ENCODE measurements around the gene CDKN2B-AS1.
"Not testable (repeated sequence)": the region's sequence is repeated elsewhere in the genome, so short reads cannot be mapped to it uniquely, and the experiment has no call there.

The CDKN2B-AS1 gene

GRCh38 chr9:21994556-21995005 lies at the start of gene CDKN2B-AS1:
Gene CDKN2B-AS1 (plus strand): TSS chr9:21994791.
- peak; percentile 88 for DNase-seq (ENCODE audit: low read depth)
- no peak for TF ChIP-seq CTCF (IDR thresholded peaks at IDR 0.05; ENCODE audit: insufficient read depth, low read depth, low read length, missing control alignments)
- H3K4me3 ChIP-seq (ENCODE audit: low read depth, low read length), result peak within 1 kb of the TSS; percentile 76

GRCh38 chr9:21945606-21946005 lies 49.0 kb upstream of the CDKN2B-AS1 start:
- no peak overlapping the region for H3K4me3 ChIP-seq (ENCODE audit: low read depth, low read length)
- no peak for DNase-seq (ENCODE audit: low read depth)
- TF ChIP-seq CTCF (IDR thresholded peaks at IDR 0.05; ENCODE audit: insufficient read depth, low read depth, low read length, missing control alignments), result no peak

GRCh38 chr9:21958833-21959232 lies 35.8 kb upstream of the CDKN2B-AS1 start:
- H3K4me3 ChIP-seq (ENCODE audit: low read depth, low read length), result no peak overlapping the region
- no peak for TF ChIP-seq CTCF (IDR thresholded peaks at IDR 0.05; ENCODE audit: insufficient read depth, low read depth, low read length, missing control alignments)
- DNase-seq (ENCODE audit: low read depth), result no peak

GRCh38 chr9:21959268-21959667 lies 35.3 kb upstream of the CDKN2B-AS1 start:
- H3K4me3 ChIP-seq (ENCODE audit: low read depth, low read length); DNase-seq (ENCODE audit: low read depth): not testable (repeated sequence)

- H3K4me3 ChIP-seq (ENCODE audit: low read depth, low read length), result no peak overlapping the region
- no peak for DNase-seq (ENCODE audit: low read depth)
- no peak for TF ChIP-seq CTCF (IDR thresholded peaks at IDR 0.05; ENCODE audit: insufficient read depth, low read depth, low read length, missing control alignments)
Measured at GRCh38 chr9:21961569-21961968, 33.0 kb upstream of the CDKN2B-AS1 start.

GRCh38 chr9:21964925-21965385 lies 29.6 kb upstream of the CDKN2B-AS1 start:
- TF ChIP-seq CTCF (IDR thresholded peaks at IDR 0.05; ENCODE audit: insufficient read depth, low read depth, low read length, missing control alignments), result no peak
- peak overlapping the region; percentile 42 for H3K4me3 ChIP-seq (ENCODE audit: low read depth, low read length)
- peak; percentile 59 for DNase-seq (ENCODE audit: low read depth)

GRCh38 chr9:21965401-21965951 lies 29.1 kb upstream of the CDKN2B-AS1 start:
- DNase-seq (ENCODE audit: low read depth), result peak; percentile 42
- TF ChIP-seq CTCF (IDR thresholded peaks at IDR 0.05; ENCODE audit: insufficient read depth, low read depth, low read length, missing control alignments), result no peak
- peak overlapping the region; percentile 42 for H3K4me3 ChIP-seq (ENCODE audit: low read depth, low read length)
